Measurements from ENCODE around the gene CKS1B.
A peak's percentile ranks its signal among the peaks of the same experiment; 100 is the strongest.

Gene CKS1B

GRCh38 chr1:154974102-154974807 lies at the start of gene CKS1B:
TSS of gene CKS1B (plus strand) at chr1:154974681. CDS start at chr1:154974746, 65 bp downstream.
- DNase-seq: peak; percentile 100

DNA sequence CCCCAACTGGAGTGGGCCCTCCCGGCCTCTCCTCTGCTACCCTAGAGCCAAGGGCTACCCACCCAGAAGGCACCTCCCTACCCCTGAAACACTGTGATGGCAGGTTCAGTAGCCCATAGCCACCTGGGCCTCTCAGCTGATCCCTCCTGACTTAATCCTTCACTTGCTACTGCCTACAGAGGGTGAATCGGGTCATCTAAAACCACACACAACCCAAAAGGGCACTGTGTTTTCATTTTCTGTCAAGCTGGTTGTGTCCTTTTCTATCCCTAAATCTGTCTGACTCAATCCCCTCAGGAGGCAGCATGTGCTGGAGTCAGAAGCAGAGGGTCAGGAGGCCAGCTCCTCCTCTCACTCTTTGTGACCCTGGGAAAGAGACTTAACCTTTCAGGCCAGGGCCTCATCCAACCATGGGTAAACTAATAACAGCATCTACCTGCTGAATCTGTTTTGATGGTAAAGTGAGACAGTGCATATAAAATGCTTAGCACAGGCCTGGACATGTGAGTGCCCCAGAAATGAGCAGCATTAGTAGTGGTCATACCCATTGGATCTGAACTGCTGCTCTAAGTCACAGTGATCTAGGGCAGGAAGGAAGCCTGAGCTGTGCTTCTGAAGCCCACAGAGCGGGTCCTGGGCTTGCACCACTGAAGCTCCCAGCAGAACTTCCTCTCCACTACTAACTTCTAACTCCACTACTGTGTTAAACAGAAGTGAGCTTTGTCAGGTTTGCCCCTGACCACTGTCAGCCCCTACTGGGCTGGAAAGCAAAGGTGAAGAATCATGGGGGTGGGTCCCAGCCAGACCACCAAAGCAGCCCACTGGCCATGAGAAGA lies 48.9 kb upstream of the CKS1B start:
- peak; percentile 70 for DNase-seq

DNA sequence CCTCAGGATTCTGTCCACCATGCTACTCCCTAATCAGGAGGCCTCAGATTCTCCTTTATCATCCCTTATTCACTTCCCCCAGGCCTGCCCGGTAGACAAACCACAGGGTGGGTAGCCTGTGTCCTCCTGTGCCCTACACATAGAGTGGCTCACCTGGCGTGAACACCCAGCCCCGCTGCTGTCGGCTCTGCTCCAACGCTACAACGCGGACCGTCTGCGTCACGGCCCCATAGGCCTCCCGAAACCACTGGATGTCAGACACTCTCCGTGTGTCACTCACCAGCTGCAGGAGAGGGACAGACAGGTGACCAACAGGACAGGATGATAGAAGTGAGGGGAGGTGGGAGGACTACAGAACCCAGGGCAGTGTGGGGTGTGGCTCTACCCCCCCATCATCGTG lies 48.3 kb upstream of the CKS1B start:
- DNase-seq: no peak

- DNase-seq: no peak
Observed at GRCh38 chr1:154931940-154932487, 42.5 kb upstream of the CKS1B start.

DNA sequence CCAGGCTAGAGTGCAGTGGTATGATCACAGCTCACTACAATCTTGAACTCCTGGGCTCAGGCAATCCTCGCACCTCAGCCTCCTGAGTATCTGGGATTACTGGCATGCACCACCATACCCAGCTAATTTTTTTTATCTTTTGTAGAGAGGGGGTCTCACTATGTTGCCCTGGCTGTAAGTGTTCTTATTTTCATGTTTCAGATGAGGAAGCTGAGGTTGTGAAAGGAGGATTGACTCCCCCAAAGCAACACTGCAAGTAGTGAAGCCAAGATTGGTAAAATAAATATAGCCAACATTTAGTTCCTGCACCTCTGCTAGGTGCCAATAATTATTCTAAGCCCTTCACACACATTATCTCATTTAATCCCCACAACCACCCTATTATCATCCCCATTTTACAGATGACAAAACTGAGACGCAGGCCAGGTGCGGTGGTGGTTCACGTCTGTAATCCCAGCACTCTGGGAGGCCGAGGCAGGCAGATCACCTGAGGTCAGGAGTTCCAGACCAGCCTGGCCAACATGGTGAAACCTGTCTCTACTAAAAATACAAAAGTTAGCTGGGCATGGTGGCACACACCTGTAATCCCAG lies 40.0 kb upstream of the CKS1B start:
- DNase-seq: no peak

GRCh38 chr1:154935749-154936554 lies 38.5 kb upstream of the CKS1B start:
- no peak for DNase-seq

- DNase-seq: peak; percentile 98
Observed at GRCh38 chr1:154936555-154937084, 37.9 kb upstream of the CKS1B start, which contains the start of gene PMVK. TSS of gene PMVK (minus strand) at chr1:154936719. CDS start at chr1:154936685, 34 bp downstream.

DNA sequence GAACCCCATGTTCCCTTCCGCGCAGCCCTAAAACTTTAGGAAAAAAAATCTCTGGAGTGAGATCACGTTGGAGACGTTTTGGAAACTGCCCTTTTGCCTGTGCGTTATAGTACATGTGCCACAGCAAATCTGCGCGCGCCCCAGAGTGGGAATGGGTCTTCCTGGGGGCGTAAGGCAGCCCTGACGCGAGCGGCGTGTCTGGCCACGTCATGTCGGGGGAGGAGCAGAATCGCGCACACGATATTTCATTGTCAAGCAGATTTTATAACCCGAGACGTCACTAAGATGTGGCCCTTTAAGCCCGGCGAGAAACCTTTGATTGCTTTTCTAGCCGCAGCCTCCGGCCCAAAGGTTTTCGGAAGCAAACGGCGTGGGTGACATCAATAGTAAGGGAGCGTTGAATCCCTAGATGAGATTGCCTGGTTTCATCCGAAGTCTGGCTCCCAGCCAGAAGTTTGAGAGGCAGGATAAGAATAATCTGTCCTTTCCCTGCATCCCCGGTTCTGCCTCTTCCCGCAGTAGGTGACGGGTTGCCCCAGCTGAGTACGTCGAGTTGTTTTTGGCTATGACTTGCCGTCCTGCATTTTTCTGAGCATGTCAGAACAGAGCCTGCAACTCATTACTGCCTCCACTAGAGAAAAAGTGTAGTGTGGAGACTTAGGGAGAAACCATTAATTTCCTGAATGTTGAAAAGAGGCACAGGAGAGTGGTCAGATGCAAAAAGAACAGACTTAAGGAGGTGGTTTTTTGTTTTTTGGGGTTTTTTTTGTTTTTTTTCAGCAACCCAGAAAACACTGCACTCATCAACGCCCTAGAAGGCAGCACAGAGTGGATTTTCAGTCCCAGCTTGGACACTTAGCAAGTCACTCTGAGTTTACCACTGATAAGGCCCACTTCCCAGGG lies 37.1 kb upstream of the CKS1B start:
- DNase-seq: peak; percentile 95

DNA sequence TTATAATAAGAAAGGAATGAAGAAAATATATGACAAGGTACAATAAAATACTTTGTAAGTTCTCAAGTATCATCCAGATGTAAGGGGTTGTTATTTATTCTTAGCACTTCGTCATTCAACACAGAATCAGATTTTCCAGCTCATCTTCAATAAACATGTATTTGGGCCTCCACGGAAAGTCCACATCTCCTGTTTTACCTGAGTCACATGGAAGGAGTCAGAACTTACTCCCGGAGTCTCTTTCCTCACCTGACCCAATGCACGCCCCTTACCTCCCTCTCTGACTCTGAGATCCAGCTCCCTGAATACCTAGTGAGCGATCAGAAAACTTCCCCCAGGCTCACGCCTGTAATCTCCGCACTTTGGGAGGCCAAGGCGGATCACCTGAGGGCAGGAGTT lies 36.5 kb upstream of the CKS1B start:
- DNase-seq: no peak

- no peak for DNase-seq
Observed at GRCh38 chr1:154938604-154939399, 35.7 kb upstream of the CKS1B start.

DNA sequence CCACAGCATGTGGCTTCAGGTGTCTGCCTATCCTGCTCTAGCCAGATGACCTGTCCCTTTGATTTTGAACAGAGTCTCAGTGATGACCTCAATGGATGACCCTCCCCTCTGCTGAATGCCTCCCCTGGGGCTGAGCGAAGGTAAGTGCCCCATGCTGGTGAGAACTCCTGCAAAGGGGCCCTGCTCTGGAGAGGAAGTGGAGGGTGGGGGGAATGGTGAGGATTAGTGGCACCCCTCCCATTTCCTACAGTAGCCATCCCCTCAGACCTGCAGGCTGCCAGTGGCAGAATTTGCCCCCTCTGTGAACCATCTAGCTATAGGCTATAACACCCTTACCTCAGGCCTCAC lies 34.3 kb upstream of the CKS1B start:
- no peak for DNase-seq

DNA sequence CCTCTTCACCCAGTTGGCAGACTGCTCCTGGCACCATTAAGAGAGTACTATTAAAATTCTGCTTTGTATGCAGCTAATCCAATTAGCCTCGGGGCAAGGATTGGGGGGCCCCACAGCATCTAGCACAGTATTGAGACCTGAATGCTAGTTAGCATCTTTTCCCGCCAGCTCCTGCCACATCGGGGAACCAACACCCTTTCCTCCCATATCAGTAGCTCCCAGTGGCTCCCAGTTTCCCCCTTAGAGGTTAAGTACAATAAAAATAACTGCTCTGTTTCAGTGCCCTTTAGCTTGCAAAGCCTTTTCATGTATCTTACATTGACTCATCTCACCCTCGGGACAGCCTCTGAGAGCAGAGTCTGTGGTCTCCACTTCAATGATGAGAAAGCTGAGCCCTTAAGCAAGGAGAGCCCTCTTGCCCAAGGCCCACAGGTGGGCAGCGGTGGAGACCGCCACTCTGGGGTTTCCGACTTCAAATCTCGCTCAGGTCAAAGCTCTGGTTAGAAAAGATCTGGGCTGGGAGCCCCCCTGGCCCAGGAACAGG lies 33.8 kb upstream of the CKS1B start:
- DNase-seq: peak; percentile 82

DNA sequence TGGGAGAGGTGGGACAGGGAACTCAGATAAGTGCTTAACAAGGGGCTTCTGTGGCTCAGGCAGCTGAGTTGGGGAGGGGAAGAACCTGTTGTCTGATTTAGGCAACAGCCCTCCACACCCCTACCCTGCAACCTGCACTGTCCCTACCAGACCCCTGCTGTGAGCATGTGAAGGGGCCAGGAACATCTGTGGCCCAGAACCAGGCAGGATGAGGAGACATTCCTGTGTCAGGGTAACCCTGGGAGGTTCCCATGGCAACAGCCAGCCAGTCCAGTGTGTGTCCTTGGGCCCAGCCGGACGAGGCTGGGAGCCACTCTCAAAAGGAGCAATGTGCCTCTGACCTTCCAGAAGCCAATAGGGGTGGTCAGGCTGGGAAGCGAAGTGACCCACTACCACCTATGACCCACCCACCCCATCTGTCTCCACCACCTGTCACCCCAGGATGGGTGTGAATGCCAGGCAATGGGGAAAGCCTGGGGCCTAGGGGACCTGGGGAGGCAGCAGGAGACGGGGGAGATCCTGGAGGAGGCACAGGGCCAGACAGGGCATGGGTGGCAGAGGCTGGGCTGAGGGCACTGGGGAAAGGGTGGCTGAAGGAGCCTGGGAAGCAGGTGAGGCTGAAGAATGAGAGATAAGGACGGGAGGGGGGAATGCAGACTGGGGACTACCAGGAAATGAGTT lies 33.0 kb upstream of the CKS1B start:
- no peak for DNase-seq

GRCh38 chr1:154943649-154944400 lies 30.7 kb upstream of the CKS1B start:
- DNase-seq: peak; percentile 77

DNA sequence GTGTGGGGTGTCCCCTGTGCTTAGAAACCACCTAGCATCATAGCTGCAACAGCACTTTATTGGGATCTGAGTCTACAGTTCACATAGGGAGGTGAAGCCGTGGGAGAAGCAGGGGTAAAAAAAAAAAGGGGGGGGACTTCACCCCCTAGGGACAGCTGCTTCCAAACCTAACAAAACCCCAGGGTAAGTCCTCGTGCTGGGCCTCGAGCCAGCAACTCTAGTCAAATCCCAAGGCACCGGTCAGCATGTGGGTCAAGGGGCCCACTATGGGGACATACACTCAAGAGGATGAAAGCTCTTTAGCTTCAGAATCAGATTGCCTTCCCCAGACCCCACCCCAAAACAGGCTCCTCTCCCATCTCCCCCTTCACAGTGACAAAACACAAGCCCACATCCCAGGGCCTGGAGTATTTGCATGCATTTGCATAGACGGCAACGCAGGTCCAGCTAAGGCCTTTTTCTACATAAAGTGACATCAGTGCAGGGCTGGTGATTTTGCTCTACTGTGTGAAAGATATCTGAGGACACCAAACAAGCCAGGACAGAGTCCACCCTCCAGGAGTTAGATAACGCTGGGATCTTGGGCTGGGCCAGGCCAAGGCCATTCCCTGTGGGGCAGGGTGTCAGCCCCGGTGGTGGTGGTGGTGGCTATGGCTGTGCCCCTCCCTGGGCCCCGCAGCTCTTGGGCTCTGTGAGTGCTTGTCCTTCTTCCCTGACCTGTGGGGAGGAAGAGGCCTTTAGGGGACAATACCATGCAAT lies 29.9 kb upstream of the CKS1B start:
- no peak for DNase-seq

DNA sequence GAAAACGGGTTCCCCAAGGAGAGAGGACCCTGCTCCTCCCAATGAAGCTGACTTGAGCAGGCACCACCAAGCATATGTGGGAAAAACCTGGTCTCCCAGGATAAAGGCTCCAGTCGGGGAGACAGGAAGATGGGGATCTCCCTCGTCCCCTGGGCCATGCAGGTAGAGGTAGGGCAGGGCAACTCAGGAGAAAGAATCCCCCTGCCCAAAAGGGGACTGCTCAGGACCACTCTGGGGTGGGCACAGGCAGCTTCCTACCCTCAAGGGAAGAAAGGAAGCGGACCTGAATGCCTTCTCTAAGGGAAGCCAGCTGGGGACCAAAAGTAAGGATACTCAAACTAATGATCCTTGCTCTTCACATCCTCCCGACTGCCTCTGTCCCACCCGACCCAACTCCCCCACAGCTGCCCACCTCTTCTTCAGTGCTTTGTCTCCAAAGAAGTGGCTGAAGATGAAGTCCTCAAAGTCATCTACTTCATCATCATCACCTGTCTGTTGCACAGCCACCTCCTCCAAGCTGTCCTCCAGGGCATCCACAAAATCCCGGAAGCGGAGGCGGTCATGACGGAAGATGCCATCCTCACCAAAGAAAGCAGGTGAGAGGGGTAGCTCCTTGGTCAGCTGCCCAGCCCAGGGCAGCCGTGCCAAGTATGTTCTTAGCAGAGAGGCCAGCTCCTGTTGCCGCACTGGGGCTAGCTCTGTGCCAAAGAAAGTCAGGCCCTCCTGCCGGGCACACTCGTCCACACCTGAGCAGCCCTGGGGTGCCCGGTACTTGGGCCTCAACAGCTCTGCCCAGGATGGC lies 29.1 kb upstream of the CKS1B start:
- no peak for DNase-seq
